ENCODE data around the gene ACP5.

The ACP5 gene

DNA sequence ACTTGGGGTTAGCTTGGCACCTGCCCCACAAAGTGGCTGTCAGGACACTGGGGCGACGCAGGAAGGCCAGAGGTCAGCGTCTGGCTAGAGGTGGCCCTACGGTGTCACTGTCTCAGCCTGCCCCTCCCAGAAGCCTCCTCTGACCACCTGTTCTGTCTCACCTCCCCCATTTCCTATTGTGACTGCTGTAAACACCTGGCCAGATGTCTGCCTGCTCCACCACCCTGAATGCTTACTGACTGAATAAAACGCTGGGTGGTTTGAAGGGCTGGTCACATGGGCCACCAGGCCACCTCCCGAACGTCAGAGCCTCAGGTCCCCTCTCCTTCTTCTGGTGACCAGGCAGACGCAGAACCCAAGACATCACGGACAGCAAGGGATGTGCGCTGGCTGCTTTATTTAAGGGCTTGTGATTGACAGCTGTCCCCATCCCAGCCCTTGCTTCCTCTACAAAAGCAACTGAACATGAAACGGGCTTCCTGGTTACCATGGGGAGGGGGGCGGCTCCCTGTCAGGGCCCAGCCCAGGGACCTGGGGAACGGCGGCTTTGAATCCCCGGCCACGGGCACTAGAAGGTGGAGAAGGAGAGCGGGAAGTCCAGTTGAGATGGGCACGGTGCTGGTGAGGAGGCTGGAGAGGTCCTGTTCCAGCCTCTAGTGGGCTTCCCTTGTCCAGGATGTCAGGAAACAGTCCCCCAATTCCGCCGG lies 24.6 kb downstream of the ACP5 start:
- H3K4me3 ChIP-seq (ENCODE audit: low read depth, low read length), result no peak overlapping the region
- no peak for TF ChIP-seq CTCF (conservative IDR thresholded peaks at IDR 0.05; ENCODE audit: low read depth, low read length)
- DNase-seq (ENCODE audit: low read depth), result no peak

- no peak for DNase-seq (ENCODE audit: low read depth)
- peak; percentile 70 for TF ChIP-seq CTCF (conservative IDR thresholded peaks at IDR 0.05; ENCODE audit: low read depth, low read length)
- H3K4me3 ChIP-seq (ENCODE audit: low read depth, low read length), result no peak overlapping the region
These were observed 25.7 kb downstream of the ACP5 start for GRCh38 chr19:11551603-11552235.

DNA sequence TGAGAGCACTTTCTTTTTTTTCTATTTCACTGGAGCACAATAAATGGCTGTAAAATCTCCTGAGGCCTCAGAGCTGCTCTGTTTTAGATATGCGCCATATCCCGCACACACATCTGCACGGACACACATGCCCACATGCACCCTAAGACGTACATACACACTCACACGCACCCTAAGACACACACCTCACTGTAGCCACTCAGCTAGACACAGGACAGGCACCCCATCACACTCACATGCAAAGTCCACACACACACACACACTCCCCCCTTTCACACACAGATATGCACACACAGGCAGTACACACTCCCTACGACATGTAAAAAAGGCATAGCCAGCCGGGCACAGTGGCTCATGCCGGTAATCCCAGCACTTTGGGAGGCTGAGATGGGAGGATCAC lies 27.2 kb downstream of the ACP5 start:
- no peak overlapping the region for H3K4me3 ChIP-seq (ENCODE audit: low read depth, low read length)
- TF ChIP-seq CTCF (conservative IDR thresholded peaks at IDR 0.05; ENCODE audit: low read depth, low read length), result no peak
- DNase-seq (ENCODE audit: low read depth), result no peak

GRCh38 chr19:11549386-11549953 lies 28.0 kb downstream of the ACP5 start:
- no peak for TF ChIP-seq CTCF (conservative IDR thresholded peaks at IDR 0.05; ENCODE audit: low read depth, low read length)
- DNase-seq (ENCODE audit: low read depth), result no peak
- no peak overlapping the region for H3K4me3 ChIP-seq (ENCODE audit: low read depth, low read length)

DNA sequence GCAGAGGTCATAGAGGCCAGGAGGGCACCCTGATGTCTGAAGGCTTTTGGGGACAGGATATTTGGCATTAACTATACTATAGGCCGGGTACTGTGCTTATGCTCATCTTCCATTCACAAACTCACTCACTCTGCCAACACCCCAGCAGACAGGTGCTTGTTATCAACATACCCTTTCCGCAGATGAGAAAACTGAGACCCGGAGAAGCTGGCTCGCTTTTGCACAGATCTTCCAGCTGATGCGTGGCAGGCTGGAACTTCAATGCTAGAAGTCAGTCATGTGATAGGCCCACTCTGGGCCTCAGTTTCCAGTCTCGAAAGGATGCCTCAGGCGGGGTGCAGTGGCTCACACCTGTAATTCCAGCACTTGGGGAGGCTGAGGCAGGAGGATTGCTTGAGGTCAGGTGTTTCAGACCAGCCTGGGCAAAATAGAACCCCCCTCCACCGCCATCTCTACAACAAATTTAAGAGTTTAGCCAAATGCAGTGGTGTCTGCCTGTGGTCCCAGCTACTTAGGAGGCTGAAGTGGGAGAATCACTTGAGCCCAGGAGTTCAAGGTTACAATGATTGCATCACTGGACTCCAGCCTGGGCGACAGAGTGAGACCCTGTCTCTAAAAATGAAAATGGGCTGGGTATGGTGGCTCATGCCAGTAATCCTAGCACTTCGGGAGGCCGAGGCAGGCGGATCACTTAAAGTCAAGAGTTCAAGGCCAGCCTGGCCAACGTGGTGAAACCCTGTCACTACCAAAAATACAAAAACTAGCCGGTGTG lies 29.3 kb downstream of the ACP5 start:
- no peak for TF ChIP-seq CTCF (conservative IDR thresholded peaks at IDR 0.05; ENCODE audit: low read depth, low read length)
- no peak overlapping the region for H3K4me3 ChIP-seq (ENCODE audit: low read depth, low read length)
- no peak for DNase-seq (ENCODE audit: low read depth)

DNA sequence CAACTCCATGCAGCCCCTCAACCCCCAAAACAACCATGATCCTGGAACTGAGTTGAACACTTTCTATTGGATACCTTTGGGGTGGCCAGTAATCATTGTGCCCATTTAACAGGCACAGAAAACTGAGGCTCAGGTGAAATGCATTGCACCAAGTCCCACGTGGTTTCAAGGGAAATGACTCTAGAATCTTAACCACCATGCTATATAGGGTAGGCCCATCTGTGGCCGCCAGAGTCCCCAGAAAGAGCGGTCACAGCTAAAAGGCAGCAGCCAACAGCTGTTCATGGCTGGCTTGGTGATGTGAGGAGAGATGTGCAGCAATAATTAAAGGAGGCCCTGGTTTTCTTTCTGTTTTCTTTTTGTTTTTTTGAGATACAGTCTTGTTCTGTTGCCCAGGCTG lies 36.2 kb downstream of the ACP5 start:
- H3K4me3 ChIP-seq (ENCODE audit: low read depth, low read length), result no peak overlapping the region
- TF ChIP-seq CTCF (conservative IDR thresholded peaks at IDR 0.05; ENCODE audit: low read depth, low read length), result no peak
- DNase-seq (ENCODE audit: low read depth), result no peak

All from choroid plexus epithelial cell (primary cell).